Body of pancreas (tissue), 4 donors: Measurements from ENCODE around the gene CACNA1H.

ENCODE experiments used
- POLR2A ChIP-seq, 3 donors: fragments of 450-650 bp; IDR thresholded peaks; one replicate each; pipeline ENCODE4 v1.6.1; 2016; ENCODE audit warnings: antibody characterized with exemption in 3 of 3, mild to moderate bottlenecking in 2 of 3
- TF ChIP-seq, protein P1 (sequence below), 7 experiments: fragments of 450-650 bp in 4 of 7; fragments of 200-600 bp in 3 of 7; sonication (generic) in 3 of 7; IDR thresholded peaks; one replicate each; pipeline ENCODE4 v1.5.1; 2016 to 2019; ENCODE audit warnings: antibody characterized with exemption in 7 of 7

DNA sequence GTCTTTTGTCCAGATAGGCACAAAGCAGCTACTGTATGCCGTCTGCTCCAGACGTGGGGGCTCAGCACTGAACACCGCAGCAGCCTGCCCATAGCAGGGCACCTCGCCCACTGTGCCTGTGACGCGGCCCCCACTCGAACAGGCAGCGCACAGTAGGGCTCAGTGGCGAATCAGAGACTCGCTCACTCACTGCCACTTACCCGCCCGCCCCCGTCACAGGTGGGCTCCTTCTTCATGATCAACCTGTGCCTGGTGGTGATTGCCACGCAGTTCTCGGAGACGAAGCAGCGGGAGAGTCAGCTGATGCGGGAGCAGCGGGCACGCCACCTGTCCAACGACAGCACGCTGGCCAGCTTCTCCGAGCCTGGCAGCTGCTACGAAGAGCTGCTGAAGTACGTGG, 48.5 kb downstream of the CACNA1H start:
- TF ChIP-seq POLR2A (IDR thresholded peaks at IDR 0.05): no peak
- TF ChIP-seq, protein P1, sequence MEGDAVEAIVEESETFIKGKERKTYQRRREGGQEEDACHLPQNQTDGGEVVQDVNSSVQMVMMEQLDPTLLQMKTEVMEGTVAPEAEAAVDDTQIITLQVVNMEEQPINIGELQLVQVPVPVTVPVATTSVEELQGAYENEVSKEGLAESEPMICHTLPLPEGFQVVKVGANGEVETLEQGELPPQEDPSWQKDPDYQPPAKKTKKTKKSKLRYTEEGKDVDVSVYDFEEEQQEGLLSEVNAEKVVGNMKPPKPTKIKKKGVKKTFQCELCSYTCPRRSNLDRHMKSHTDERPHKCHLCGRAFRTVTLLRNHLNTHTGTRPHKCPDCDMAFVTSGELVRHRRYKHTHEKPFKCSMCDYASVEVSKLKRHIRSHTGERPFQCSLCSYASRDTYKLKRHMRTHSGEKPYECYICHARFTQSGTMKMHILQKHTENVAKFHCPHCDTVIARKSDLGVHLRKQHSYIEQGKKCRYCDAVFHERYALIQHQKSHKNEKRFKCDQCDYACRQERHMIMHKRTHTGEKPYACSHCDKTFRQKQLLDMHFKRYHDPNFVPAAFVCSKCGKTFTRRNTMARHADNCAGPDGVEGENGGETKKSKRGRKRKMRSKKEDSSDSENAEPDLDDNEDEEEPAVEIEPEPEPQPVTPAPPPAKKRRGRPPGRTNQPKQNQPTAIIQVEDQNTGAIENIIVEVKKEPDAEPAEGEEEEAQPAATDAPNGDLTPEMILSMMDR (IDR thresholded peaks at IDR 0.05): no peak
